K562 (cell line): Measurements from ENCODE around the gene CHRDL2. TPM values are rescaled to one million over a fixed set of nuclear protein-coding genes. Genes with fewer than 3 reads are reported as not detected.
A peak's percentile ranks its signal among the peaks of the same experiment; 100 is the strongest.

Experiments
- REST ChIP-seq, 2 experiments: fragments of 450-650 bp; formaldehyde crosslinking in 1 of 2; IDR thresholded peaks; 2 replicates each; pipeline versions ENCODE4 v1.4.0 to v1.6.1; 2014 to 2020; ENCODE audit warnings: mild to moderate bottlenecking in 2 of 2, borderline replicate concordance in 1 of 2, low read depth in 1 of 2
- ZBTB40 ChIP-seq, 2 experiments: fragments of 450-650 bp in 1 of 2; sonication (generic) in 1 of 2; formaldehyde crosslinking in 1 of 2; IDR thresholded peaks; 2 replicates each; pipeline versions ENCODE4 v1.7.1 to v1.9.0; 2016 to 2022; ENCODE audit warnings: inconsistent platforms in 1 of 2, mild to moderate bottlenecking in 1 of 2, missing genetic modification reagents in 1 of 2
- ZNF277 ChIP-seq: fragments of 250-450 bp; sonication (Bioruptor Pico); IDR thresholded peaks from 2 replicates; pipeline ENCODE4 v1.8.0; 2022; ENCODE audit warnings: inconsistent platforms, mild to moderate bottlenecking, moderate library complexity, borderline replicate concordance
- ZNF395 ChIP-seq: fragments of 200-800 bp; sonication (Bioruptor generic); IDR thresholded peaks from 2 replicates; pipeline ENCODE4 v1.6.1; 2017; ENCODE audit warnings: missing genetic modification characterization, missing compliant biosample characterization
- polyA plus RNA-seq, 8 experiments: library from polyadenylated mRNA; depleted of rRNA in 4 of 8; stranded (reverse) in 5 of 8; unstranded in 3 of 8; fragments of >200 nt; fragmentation: Nextera tagmentation in 2 of 8; fragmentation: Illumina TruSeq in 1 of 8; extraction: Ambion mirVana in 2 of 8; extraction: Trizol in 1 of 8; gene quantifications; 2 replicates each; pipeline versions ENCODE4 v1.2.1 to v1.2.3, GENCODE V29; 2011 to 2014; ENCODE audit warnings: inconsistent platforms in 1 of 8, missing spikeins in 1 of 8
- total RNA-seq, 7 experiments: library from RNA; depleted of rRNA in 6 of 7; stranded (reverse); fragments of >200 nt in 6 of 7; fragmentation: Illumina TruSeq in 2 of 7; extraction: Trizol in 2 of 7; gene quantifications; 2 replicates each; pipeline versions ENCODE4 v1.2.1 to v1.2.3, GENCODE V29; 2011 to 2021; ENCODE audit warnings: low replicate concordance in 1 of 7

CHRDL2 gene
- total and polyA plus RNA-seq, 9 of the 15 experiments (the other 6 are each of a cell fraction or from before 2014, with no cell fraction given), result not detected

- TF ChIP-seq ZNF395 (CRISPR knock-in tag) (peak; percentile 37; the same call in 1 of the 2 replicates), REST (IDR thresholded peaks at IDR 0.05; ENCODE audit: borderline replicate concordance) (no peak), REST (CRISPR knock-in tag; IDR thresholded peaks at IDR 0.05; ENCODE audit: low read depth) (no peak), ZNF277 (no peak), ZBTB40 (IDR thresholded peaks at IDR 0.05) (no peak), ZBTB40 (CRISPR knock-in tag; IDR thresholded peaks at IDR 0.05) (no peak)
Measured at GRCh38 chr11:74672956-74673692, 58.1 kb downstream of the CHRDL2 start (continued).
